ENCODE measurements around the gene SARS1. TPM values are rescaled to one million over a fixed set of nuclear protein-coding genes. Genes with fewer than 3 reads are reported as not detected.

SARS1 gene
- total and polyA plus RNA-seq, 2 of the 13 experiments (the other 11 are each of a cell fraction or from before 2014, with no cell fraction given): 103 to 134 TPM

DNA sequence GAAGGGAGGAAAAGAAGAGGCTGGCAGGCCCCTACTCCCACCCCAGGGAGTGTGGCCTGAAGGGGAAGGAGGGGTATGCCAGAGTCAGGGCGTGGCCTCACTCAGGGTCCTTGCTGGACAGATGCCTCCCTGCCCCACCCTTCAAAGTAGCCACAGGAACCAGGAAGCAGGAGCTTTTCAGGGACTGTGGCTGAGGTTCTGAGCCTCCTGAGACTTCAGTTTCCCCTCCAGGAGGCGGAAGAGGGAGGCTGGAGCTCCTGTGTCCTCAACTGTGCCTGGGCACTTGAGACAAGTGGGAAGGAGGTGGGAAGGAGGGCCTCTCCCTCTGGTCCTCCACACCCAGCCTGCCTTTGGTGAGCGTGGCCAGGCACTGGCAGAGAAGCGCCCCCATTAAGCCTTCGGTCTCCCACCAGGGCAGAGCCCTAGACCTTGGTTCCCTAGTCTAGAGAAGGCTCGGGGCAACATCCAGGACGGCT lies 40.9 kb downstream of the SARS1 start (continued):
- no peak for TF ChIP-seq TIGD3 (CRISPR knock-in tag; IDR thresholded peaks at IDR 0.05; ENCODE audit: borderline replicate concordance)

GRCh38 chr1:109255097-109255651 lies 41.5 kb downstream of the SARS1 start:
- POLR2A ChIA-PET: interaction anchor here (0.5 to 1.9 kb wide), 8 partner anchors 14 to 228 kb away, joined by 3 to 5 read pairs (median 4); partner anchors contain the start of genes PSRC1, SARS1 and SORT1
- Histone ChIP-seq H3K27ac (ENCODE audit: extremely low read length, insufficient read depth, low read length) (peak overlapping the region; percentile 88), H3K27me3 (ENCODE audit: control insufficient read depth in 1 of 2, insufficient read depth in 2 of 2, low read length in 2 of 2) (no peaks in the 10 kb centered on the region), H3K4me3 (replicated peaks in 1 of 3; ENCODE audit: insufficient read depth in 1 of 3, low read depth in 2 of 3, low read length in 3 of 3) (peak overlapping the region; percentile 7 to 59 (median 12); a peak in 3 of 6 replicates), H3K9me3 (ENCODE audit: low read length) (no peaks in the 10 kb centered on the region), H3K36me3 (replicated peaks in 1 of 2; ENCODE audit: control insufficient read depth in 1 of 2, insufficient read depth in 2 of 2, low read length in 2 of 2) (peaks cover 0 to 10% of the 10 kb centered on the region in 2 experiments; a peak in 1 of 5 replicates), H3K4me2 (ENCODE audit: low read depth, low read length) (peak overlapping the region; percentile 91), H2AFZ (ENCODE audit: low read length) (no peak overlapping the region), H3K9ac (ENCODE audit: insufficient read depth, low read depth, low read length) (peak overlapping the region; percentile 71; the same call in 1 of the 2 replicates), H4K20me1 (ENCODE audit: insufficient read depth, low read length) (no peaks in the 10 kb centered on the region), H3K4me1 (ENCODE audit: insufficient read depth, low read length) (peaks cover 40% of the 10 kb centered on the region), H3K79me2 (ENCODE audit: insufficient read depth, low read length) (no peaks in the 10 kb centered on the region)
- DNase-seq (ENCODE audit: low spot score): no peak
- peak; percentile 58 for ATAC-seq
- FAIRE-seq: no peak
- intact Hi-C loops (cut with micrococcal nuclease; ENCODE audit: unreplicated experiment): no loop called here
- WGBS (ENCODE audit: low lambda C conversion rate): 52% methylated on average over 12 of the region's 15 CpGs
- in situ Hi-C loops (cut with HindIII; ENCODE audit: extremely low pct_ligation_motif_present, low pct_unique_long_range_greater_than_20kb): no loop called here
- CTCF ChIA-PET (ENCODE audit: low intra/inter-chr PET ratio, low total read pairs): interaction anchor here (1.6 kb wide), 1 partner anchor 54 kb away, joined by 3 read pairs; no protein-coding TSS in a partner anchor
- BruUV-seq (replicated peaks): no TSS peak
- TF ChIP-seq, protein P1, sequence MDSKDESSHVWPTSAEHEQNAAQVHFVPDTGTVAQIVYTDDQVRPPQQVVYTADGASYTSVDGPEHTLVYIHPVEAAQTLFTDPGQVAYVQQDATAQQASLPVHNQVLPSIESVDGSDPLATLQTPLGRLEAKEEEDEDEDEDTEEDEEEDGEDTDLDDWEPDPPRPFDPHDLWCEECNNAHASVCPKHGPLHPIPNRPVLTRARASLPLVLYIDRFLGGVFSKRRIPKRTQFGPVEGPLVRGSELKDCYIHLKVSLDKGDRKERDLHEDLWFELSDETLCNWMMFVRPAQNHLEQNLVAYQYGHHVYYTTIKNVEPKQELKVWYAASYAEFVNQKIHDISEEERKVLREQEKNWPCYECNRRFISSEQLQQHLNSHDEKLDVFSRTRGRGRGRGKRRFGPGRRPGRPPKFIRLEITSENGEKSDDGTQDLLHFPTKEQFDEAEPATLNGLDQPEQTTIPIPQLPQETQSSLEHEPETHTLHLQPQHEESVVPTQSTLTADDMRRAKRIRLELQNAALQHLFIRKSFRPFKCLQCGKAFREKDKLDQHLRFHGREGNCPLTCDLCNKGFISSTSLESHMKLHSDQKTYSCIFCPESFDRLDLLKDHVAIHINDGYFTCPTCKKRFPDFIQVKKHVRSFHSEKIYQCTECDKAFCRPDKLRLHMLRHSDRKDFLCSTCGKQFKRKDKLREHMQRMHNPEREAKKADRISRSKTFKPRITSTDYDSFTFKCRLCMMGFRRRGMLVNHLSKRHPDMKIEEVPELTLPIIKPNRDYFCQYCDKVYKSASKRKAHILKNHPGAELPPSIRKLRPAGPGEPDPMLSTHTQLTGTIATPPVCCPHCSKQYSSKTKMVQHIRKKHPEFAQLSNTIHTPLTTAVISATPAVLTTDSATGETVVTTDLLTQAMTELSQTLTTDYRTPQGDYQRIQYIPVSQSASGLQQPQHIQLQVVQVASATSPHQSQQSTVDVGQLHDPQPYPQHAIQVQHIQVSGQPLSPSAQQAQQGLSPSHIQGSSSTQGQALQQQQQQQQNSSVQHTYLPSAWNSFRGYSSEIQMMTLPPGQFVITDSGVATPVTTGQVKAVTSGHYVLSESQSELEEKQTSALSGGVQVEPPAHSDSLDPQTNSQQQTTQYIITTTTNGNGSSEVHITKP (CRISPR knock-in tag; IDR thresholded peaks at IDR 0.05; ENCODE audit: low read depth): no peak
- TF ChIP-seq ZNF484 (CRISPR knock-in tag; IDR thresholded peaks at IDR 0.05; ENCODE audit: borderline replicate concordance, low read depth) (no peak), RCOR2 (CRISPR knock-in tag; IDR thresholded peaks at IDR 0.05) (no peak), EED (CRISPR knock-in tag; IDR thresholded peaks at IDR 0.05) (no peak), ZNF281 (CRISPR knock-in tag; IDR thresholded peaks at IDR 0.05; ENCODE audit: borderline replicate concordance) (no peak), ZNF773 (CRISPR knock-in tag; IDR thresholded peaks at IDR 0.05; ENCODE audit: borderline replicate concordance) (no peak), ZNF713 (CRISPR knock-in tag; IDR thresholded peaks at IDR 0.05) (no peak), ZKSCAN8 (CRISPR knock-in tag; IDR thresholded peaks at IDR 0.05; ENCODE audit: borderline replicate concordance) (no peak), ZBTB33 (CRISPR knock-in tag; IDR thresholded peaks at IDR 0.05) (no peak), XBP1 (CRISPR knock-in tag; IDR thresholded peaks at IDR 0.05) (no peak), KDM2A (CRISPR knock-in tag; IDR thresholded peaks at IDR 0.05; ENCODE audit: borderline replicate concordance, low read depth) (no peak)

Data from HepG2 (cell line).